Testis (tissue), 3 donors: ENCODE data around the gene NHEJ1. TPM values are rescaled to one million over a fixed set of nuclear protein-coding genes. Genes with fewer than 3 reads are reported as not detected.

Experiments
- DNase-seq: peaks from one replicate; pipeline ENCODE4 v3.0.0-alpha.2; 2019
- H3K27ac ChIP-seq, 2 donors: fragments of 200-600 bp; sonication (generic); one replicate each; pipeline ENCODE4 v1.5.1; 2019
- H3K27me3 ChIP-seq: fragments of 200-600 bp; sonication (generic); one replicate; pipeline ENCODE4 v1.5.1; 2019
- H3K36me3 ChIP-seq: fragments of 200-600 bp; sonication (generic); one replicate; pipeline ENCODE4 v1.5.1; 2017; ENCODE audit warnings: low read depth; ENCODE audit errors: missing control alignments
- H3K4me1 ChIP-seq: fragments of 200-600 bp; sonication (generic); one replicate; pipeline ENCODE4 v1.5.1; 2019
- H3K4me3 ChIP-seq, 2 donors: fragments of 200-600 bp; sonication (generic); one replicate each; pipeline ENCODE4 v1.5.1; 2017 to 2019
- H3K9me3 ChIP-seq: fragments of 200-600 bp; sonication (generic); one replicate; pipeline ENCODE4 v1.5.1; 2017
- CTCF ChIP-seq, 3 experiments: fragments of 450-650 bp in 2 of 3; fragments of 200-600 bp in 1 of 3; sonication (generic) in 1 of 3; IDR thresholded peaks; one replicate each; pipeline ENCODE4 v1.5.1; 2016 to 2019; ENCODE audit warnings: antibody characterized with exemption in 3 of 3, mild to moderate bottlenecking in 2 of 3, moderate library complexity in 1 of 3
- POLR2A ChIP-seq: fragments of 450-650 bp; IDR thresholded peaks from one replicate; pipeline ENCODE4 v1.6.1; 2017; ENCODE audit warnings: antibody characterized with exemption, mild to moderate bottlenecking, moderate library complexity
- WGBS, 2 donors: methylation state at CpG; one replicate each; pipeline ENCODE4 v1.1.5; 2018; 5-methylcytosine and 5-hydroxymethylcytosine counted together
- intact Hi-C: fragments of 100-400 bp; cut with DNase I; formaldehyde crosslinking; loops from one replicate; pipeline ENCODE4 v1.15.1; 2023; ENCODE audit warnings: low total_unique reads
- polyA plus RNA-seq: library from polyadenylated mRNA; stranded (reverse); fragments of 350-450 nt; fragmentation: Illumina TruSeq; extraction: RNeasy Lipid Tissue Mini Kit (QIAGEN cat#74804); gene quantifications from one replicate; pipeline ENCODE4 v1.2.3, GENCODE V29; 2014; ENCODE audit warnings: low read depth, low replicate concordance; ENCODE audit not compliant: insufficient read depth
- total RNA-seq, 2 donors: library from RNA; depleted of rRNA; stranded (reverse); fragments of >200 nt; gene quantifications; one replicate each; pipeline ENCODE4 v1.2.3, GENCODE V29; 2016

The NHEJ1 gene
- total and polyA plus RNA-seq, 3 donors from 2014 or later, result 33.4 to 67.0 (median 38.5) TPM

- Histone ChIP-seq H3K36me3 (no peaks in the 10 kb centered on the region), H3K27ac (no peak overlapping the region), H3K4me1 (peaks cover 20% of the 10 kb centered on the region), H3K9me3 (no peaks in the 10 kb centered on the region), H3K4me3 (no peak overlapping the region), H3K27me3 (no peaks in the 10 kb centered on the region)
- TF ChIP-seq CTCF (IDR thresholded peaks at IDR 0.05) (no peak), POLR2A (no peak)
- no peak for DNase-seq
- WGBS, 2 donors, result 86 to 87% methylated on average over 41 to 43 of the region's 43 CpGs
- intact Hi-C loops, result loop anchor here (10.0 kb wide), 1 partner anchor 100 kb away; no protein-coding TSS in a partner anchor
Measured at GRCh38 chr2:219054956-219055903, 105.4 kb downstream of the NHEJ1 start.

- Histone ChIP-seq H3K36me3 (no peaks in the 10 kb centered on the region), H3K9me3 (no peaks in the 10 kb centered on the region), H3K4me1 (no peaks in the 10 kb centered on the region), H3K27ac (no peak overlapping the region), H3K27me3 (no peaks in the 10 kb centered on the region), H3K4me3 (no peak overlapping the region)
- intact Hi-C loops, result no loop called here
- WGBS, 2 donors, result 72 to 87% methylated on average over 3 to 6 of the region's 6 CpGs
- TF ChIP-seq CTCF (IDR thresholded peaks at IDR 0.05) (no peak), POLR2A (no peak)
- DNase-seq, result no peak
Measured at GRCh38 chr2:219049282-219049681, 111.3 kb downstream of the NHEJ1 start.

GRCh38 chr2:219045937-219046550 lies 114.6 kb downstream of the NHEJ1 start:
- intact Hi-C loops, result no loop called here
- no peaks in the 10 kb centered on the region for H3K4me1 ChIP-seq
- no peak overlapping the region for H3K4me3 ChIP-seq
- TF ChIP-seq POLR2A, result no peak
- H3K27me3 ChIP-seq, result no peaks in the 10 kb centered on the region
- H3K9me3 ChIP-seq, result no peaks in the 10 kb centered on the region
- H3K36me3 ChIP-seq, result no peaks in the 10 kb centered on the region
- 10 to 14% methylated on average over 6 of the region's 6 CpGs for WGBS, 2 donors
- peak; percentile 44 for DNase-seq
- H3K27ac ChIP-seq, result no peak overlapping the region

GRCh38 chr2:219042750-219043149 lies 117.9 kb downstream of the NHEJ1 start:
- WGBS, 2 donors, result 78 to 100% methylated on average over 1 to 2 of the region's 2 CpGs
- no peaks in the 10 kb centered on the region for H3K9me3 ChIP-seq

More at GRCh38 chr2:219042750-219043149, 117.9 kb downstream of the NHEJ1 start:
- Histone ChIP-seq H3K4me1 (no peaks in the 10 kb centered on the region), H3K27me3 (no peaks in the 10 kb centered on the region), H3K27ac (no peak overlapping the region), H3K36me3 (no peaks in the 10 kb centered on the region), H3K4me3 (no peak overlapping the region)
- TF ChIP-seq CTCF (IDR thresholded peaks at IDR 0.05) (no peak), POLR2A (no peak)
- intact Hi-C loops, result no loop called here
- no peak for DNase-seq
